Activated naive CD4-positive, alpha-beta T cell (primary cell): ENCODE results near the gene CRABP1.

Source experiments
- DNase-seq, 4 experiments: peaks; one replicate each; lab custom pipeline; 2025; lab: John Stamatoyannopoulos, UW

CRABP1 gene

DNA sequence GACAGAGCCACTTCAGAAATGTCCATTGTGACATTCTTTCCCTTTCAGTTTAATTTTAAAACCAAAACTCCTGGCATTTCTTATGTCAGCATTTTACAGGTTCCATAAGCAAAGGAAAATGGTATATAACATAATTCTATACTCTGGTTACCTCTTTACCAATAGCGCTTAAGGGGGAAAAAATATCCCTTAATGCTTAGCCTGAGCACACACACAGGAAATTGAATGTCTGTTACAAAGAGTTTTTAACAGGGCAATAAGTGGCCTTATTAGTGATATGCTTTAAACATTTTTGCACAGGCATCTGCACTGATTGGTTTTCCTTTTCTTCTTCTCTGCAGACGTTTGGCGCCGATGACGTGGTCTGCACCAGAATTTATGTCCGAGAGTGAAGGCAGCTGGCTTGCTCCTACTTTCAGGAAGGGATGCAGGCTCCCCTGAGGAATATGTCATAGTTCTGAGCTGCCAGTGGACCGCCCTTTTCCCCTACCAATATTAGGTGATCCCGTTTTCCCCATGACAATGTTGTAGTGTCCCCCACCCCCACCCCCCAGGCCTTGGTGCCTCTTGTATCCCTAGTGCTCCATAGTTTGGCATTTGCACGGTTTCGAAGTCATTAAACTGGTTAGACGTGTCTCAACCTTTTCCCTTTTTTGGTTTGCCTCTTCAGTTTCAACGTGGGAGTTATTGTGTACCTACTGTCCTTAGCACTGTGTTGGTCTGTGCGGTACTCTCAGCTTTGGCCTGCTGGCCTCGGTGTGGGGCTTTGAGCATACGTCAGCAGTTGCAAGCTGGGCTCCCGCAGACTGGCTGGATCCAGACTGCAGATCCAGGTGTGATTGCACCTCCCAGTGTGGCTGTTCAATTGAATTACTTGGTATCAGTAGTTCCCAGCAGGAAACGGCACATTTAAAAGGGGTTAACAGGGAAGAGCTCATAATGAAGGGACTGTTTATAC lies 7.7 kb downstream of the CRABP1 start:
- no peak for DNase-seq

DNA sequence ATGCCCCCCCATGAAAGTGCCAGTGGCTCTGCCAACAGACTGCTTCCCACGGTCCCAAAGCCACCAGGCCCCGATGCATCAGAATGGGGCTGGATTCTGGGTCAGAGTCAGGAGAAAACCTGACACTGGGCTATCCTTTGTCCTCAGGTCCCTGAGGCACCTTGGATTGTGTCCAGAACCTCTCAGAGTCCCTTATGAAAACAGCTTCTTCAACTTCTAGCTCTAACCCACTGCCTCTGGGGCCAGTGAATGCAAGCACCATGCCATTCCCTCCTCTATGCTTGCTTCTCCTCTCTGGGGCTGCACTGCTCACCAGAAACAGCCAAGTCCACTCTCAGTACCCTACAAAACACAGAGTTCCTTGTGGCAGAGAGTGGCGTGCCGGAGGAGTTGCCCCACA lies 9.9 kb downstream of the CRABP1 start:
- no peak for DNase-seq

GRCh38 chr15:78351539-78351938 lies 11.4 kb downstream of the CRABP1 start:
- DNase-seq: no peak

- DNase-seq: no peak
These were observed 12.9 kb downstream of the CRABP1 start for GRCh38 chr15:78353093-78353492.

- no peak for DNase-seq
These were observed 15.0 kb downstream of the CRABP1 start for GRCh38 chr15:78355177-78355576.

GRCh38 chr15:78358102-78358870 lies 18.1 kb downstream of the CRABP1 start:
- DNase-seq: no peak

- no peak for DNase-seq
These were observed 19.1 kb downstream of the CRABP1 start for GRCh38 chr15:78359041-78359808.

DNA sequence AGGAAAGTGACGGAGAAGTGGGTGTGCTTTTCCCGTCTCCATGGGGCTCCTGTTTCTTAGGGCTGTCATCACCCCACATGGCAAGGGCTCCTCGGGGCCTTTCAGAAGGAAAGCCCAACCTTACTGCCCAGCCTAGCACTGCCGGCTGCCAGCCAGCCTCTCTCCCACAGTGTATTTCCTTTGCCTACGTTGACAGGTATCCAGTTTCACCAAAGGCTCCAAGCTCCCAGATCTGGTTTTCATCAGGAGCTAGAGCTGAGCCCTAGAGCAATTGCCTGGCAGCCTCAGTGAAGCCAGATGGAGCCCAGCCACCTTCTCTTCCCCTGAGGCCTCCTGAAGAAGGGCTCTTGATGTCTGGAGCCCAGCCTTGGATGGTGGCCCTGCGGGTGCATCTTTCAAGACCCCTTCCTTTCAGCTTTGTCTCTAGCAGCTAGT lies 20.2 kb downstream of the CRABP1 start:
- no peak for DNase-seq

GRCh38 chr15:78360958-78361718 lies 21.0 kb downstream of the CRABP1 start:
- no peak for DNase-seq

- no peak for DNase-seq
These were observed 21.8 kb downstream of the CRABP1 start for GRCh38 chr15:78361771-78362506.

GRCh38 chr15:78362716-78363380 lies 22.7 kb downstream of the CRABP1 start:
- DNase-seq: no peak

DNA sequence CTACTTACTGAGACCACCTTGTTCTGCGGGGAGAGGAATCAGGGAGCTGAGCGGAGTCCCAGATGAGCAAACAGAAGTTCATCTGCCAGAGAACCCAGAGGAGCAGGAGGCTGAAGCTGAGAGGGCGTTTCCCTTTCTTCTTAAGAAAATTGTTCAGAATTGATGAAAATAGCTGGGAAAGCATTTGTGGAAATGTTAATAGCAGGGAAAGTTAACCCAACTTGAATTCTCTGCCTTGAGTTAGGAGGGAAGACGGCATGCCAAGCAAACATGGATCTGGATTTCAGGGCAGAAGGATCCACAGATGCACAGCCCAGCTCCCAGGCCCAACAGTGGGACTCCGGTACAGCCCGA lies 23.2 kb downstream of the CRABP1 start:
- no peak for DNase-seq

DNA sequence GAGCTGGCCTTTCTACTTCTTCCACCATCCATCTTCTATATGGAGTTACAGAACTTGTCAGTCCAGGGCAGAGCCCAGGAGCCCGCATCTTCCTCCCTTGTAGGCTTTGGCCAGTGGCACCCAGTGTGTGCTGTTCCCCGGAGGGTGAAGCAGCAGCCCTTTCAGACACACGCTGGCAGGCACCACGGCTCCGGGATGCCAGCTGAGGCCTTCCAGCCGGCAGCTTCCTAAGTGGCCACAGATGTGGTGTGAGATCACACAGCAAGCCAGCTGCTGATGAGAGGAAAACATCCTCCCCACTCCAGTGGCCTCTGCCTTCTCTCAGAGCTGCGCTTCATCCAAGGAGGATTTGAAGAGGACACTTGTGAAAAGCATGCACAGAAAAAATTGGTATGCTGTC lies 24.1 kb downstream of the CRABP1 start:
- no peak for DNase-seq

DNA sequence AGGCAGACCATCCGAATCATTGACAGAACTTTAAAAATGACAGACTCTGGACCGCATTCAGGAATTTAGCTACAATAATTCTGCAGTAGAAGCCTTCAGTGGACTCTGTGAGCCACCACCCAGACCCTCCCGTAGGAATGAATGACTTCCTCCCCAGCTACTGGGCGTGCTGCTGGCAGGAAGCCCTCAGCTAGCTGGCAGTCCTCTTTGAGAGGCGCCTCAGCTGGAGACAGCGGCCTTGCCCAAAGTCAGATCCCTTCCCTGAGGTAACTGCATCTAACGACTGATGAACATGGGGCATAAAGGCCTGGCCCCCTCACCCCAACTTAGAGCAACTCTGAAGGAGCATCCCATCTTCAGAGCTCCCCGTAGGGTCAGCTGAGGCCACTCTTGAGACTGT lies 25.8 kb downstream of the CRABP1 start:
- no peak for DNase-seq

GRCh38 chr15:78366342-78366741 lies 26.2 kb downstream of the CRABP1 start:
- no peak for DNase-seq

DNA sequence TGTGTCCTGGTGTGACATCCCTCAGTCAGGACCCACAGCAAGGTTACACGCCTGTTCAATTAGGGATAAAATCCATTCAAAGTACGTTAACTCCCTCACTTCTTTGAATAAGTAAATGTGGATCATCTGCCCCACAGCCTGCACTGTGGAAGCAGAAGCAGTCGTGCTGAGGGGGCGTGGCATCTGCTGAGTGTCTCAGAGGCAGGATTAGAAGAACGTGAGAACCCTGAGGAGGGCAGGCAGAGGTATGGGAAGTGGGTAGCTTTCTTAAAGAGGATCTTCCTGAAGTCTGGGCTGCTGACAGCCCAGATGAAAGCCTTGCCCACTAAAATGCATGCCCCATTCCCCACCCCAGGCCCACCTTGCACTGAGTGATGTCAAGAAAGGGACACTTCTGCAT lies 28.5 kb downstream of the CRABP1 start:
- DNase-seq: no peak

DNA sequence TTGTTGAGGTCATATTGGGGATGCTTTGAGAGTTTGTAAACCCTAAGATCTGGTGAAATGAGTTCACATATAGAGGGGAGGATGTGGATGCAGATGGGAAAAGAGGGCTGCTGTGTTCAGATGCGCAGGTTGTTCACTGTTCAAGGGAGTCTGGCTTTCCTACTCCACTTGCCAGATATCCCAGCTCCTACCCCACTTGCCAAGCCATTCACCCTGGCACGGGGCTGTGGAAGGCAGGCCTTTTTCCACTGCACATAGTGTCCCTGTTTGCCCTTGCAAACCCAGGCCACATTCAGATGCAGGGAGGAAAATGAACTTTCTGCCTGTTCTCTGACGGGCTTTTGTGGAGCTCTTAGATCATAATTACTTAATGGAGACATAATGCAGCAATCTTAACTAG lies 29.0 kb downstream of the CRABP1 start:
- DNase-seq: no peak

DNA sequence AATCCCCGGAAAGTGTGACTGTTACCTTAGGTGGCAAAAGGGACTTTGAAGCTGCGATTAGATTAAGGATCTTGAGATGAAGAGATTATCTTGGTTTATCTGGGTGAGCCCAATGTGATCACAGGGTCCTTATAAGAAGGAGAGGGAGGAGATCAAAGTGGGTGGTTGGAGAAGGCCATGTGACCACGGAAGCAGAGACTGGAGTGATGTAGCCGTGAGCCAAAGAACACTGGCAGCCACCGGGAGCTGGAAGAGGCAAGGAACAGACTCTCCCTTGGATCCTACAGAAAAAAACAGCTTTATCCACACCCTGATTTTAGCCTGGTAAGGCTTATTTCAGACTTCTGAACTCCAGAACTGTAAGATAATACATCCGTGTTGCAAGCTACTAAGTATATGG lies 29.9 kb downstream of the CRABP1 start:
- no peak for DNase-seq

DNA sequence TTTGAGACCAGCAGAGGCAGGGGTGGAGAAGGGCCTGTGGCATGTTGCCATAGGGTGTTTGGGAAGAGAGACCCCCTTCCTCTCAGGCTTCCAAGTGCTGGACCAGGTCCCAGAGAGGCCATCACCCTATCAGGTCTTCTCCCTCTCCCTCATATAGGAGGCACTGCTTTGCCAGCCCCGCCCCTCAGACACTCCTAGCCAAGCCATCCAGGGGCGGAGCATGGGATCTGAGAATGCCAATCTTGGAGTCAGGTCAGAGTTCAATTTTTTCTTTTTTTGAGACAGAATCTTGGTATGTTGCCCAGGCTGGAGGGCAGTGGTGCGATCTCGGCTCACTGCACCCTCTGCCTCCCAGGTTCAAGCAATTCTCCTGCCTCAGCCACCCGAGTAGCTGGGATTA lies 32.7 kb downstream of the CRABP1 start:
- no peak for DNase-seq
